ENCODE measurements around the gene SAP130.

GRCh38 chr2:127917916-127918315 lies 109.9 kb downstream of the SAP130 start:
- TF ChIP-seq CTCF (IDR thresholded peaks at IDR 0.05; ENCODE audit: control extremely low read depth in 1 of 3, insufficient read depth in 1 of 3, low read depth in 1 of 3, low read length in 3 of 3) (no peak), EGR1 (IDR thresholded peaks at IDR 0.05; ENCODE audit: borderline replicate concordance, low read depth, low read length) (no peak), PHF8 (conservative IDR thresholded peaks at IDR 0.05; ENCODE audit: low read depth, low read length) (no peak), JUN (IDR thresholded peaks at IDR 0.05; ENCODE audit: low read depth, low read length) (no peak), RAD21 (IDR thresholded peaks at IDR 0.05 in 1 of 2, conservative IDR thresholded peaks at IDR 0.05 in 1 of 2; ENCODE audit: low read depth in 2 of 2, low read length in 2 of 2) (no peak), MAX (IDR thresholded peaks at IDR 0.05) (no peak), JUND (IDR thresholded peaks at IDR 0.05; ENCODE audit: low read length) (no peak), CHD1 (IDR thresholded peaks at IDR 0.05; ENCODE audit: low read depth, low read length) (no peak), ZNF274 (IDR thresholded peaks at IDR 0.05; ENCODE audit: borderline replicate concordance, extremely low read depth, low read length) (no peak), POLR2A (IDR thresholded peaks at IDR 0.05; ENCODE audit: control extremely low read depth in 1 of 2, low read depth in 2 of 2, low read length in 2 of 2) (no peak)

Data from H1 (cell line).